GM21526 (cell line): Measurements from ENCODE around the gene YWHAQ.
"Not testable (repeated sequence)": the region's sequence is repeated elsewhere in the genome, so short reads cannot be mapped to it uniquely, and the experiment has no call there.

ENCODE experiments used
- ATAC-seq: cut with Tn5 transposase; IDR thresholded peaks from one replicate; pipeline ENCODE4 v1.9.1; 2021; ENCODE audit warnings: moderate library complexity; ENCODE audit not compliant: unreplicated experiment, low FRiP score

The YWHAQ gene

GRCh38 chr2:9556121-9556743, 74.6 kb downstream of the YWHAQ start:
- peak; percentile 20 for ATAC-seq

DNA sequence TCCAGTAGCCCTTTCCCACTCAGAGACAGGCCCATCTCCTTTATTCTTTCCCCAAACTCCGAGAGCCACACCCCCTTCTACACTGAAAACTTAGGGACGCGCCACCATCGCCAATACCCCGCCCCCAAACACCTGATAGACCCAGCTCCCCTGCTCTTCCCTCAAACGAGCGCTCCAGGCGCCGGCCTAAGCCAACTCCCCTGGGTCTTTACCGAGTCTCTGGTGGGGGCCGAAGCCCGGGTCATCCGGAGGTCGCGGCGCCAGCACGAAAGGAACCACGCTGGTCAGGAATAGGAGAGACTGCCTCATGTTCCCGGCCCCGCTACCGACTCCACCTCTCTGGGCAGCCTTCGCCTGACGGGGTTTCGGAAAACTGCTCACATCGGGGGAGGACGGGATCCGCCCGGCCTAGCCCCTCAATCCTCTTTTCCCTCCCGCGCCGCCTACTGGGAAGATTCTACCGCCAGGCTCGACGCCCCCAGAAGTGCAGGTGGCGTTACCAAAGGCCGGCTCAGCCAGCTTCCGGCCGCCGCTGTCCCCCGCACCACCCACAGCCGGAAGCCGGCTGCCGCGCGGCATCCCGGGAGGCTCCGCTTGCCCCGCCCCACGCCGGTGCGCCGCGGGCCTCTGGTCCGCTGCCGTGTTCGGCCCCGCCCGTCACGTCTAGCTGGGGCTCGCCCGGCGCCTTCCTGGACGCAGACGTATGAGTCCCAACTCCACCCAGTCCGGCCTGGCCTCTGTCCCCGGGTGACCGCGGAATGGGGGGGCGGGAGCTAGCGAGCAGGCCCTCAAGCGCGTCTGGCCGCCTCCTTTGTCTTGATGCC, 75.3 kb downstream of the YWHAQ start, which contains the start of gene ADAM17:
Gene ADAM17, minus strand, starts transcription at position 534 of the 824 bp plus-strand sequence. Its CDS starts 225 bp downstream, at position 309.
- peak; percentile 87 for ATAC-seq

DNA sequence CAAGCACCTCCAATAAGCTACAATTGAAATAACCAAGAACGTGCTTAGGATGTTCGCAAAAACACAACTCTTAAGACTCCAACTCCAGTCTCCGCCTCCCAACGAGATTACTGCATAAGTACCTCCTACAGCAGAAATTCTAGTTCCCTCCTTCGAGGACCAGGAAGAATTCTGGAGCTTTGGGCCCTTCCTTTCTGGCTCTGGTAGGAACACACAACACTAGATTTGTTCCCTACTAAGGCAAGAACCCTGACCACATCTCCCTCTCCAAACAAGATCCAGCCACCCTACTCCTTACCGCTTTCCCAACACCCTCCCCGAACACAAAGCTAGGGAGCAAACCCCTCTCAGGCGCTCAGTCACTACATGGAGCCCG, 75.9 kb downstream of the YWHAQ start:
- ATAC-seq = no peak

DNA sequence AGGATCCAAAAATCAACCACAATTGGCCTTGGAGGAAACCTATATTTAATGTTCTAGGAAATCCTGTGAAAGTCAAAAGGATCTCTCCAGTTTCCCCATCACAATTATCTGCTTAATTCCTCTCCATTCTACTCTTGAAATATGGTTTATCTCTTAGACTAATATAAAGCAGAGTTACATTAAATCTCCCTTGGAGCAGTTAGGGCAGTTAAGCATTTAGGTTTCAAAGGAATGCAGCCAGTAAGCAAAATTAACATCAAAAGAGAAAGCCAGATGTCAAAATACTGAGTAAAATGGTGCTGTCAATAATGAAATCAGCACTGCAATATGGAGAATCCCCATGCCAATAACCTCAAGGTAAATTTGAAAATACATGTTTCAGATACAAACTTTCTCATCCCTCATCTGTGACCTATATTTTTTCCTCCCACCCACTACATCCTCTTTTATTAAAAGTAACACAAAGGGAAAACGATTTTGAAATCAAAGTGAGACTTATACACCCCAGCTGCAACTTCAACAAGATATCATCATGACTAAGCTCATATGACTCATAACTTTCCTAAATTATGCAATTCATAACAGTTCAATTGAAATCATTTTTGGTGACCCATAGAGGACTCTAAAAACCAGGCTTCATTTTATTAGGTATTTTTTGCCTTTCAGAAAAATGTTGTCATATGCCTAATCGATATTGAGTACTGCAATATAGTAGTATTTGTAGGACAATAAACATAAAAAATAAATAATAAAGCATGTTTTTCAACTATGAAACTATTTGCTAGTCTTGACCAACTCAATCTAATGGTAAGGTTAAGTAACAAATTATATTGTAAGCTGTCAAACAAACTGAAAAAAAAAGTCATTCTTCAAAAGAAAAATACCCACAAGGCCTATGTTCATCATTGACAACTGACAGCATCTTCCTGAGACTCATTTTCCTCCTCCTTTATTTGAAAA, 78.3 kb downstream of the YWHAQ start:
- ATAC-seq = no peak

DNA sequence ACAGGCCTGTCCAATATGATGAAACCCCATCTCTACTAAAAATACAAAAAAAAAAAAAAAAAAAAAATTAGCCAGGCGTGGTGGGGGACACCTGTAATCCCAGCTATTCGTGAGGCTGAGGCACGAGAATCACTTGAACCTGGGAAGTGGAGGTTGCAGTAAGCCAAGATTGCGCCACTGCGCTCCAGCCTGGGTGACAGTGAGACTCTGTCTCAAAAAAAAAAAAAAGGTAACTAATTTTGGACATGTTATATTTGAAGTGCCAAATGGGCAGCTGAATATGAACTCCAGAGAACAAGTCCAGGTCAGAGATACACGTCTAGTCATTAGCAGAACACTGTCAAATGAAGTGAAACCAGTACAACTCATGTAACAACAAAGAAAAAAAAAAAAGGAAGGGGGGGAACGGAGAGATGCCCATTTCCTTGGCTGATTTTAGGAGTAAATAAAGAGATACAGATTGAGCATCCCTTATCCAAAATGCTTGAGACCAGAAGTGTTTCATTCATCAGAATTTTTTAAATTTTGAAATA, 79.9 kb downstream of the YWHAQ start:
- not testable (repeated sequence) for ATAC-seq

DNA sequence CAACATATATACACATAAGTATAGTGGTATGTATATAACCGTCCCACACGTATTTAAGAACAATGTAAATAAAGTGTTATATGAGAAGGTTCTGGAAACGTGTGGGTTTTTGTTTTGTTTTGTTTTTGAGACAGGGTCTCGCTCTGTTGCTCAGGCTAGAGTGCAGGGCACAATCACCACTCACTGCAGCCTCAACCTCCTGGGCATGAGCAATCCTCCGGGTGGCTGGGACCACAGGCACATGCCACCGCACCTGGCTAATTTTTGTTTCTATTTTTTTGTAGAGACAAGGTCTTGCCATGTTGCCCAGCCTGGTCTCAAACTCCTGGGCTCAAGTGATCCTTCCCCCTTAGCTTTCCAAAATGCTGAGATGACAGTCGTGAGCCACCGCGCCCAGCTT, 81.4 kb downstream of the YWHAQ start:
- ATAC-seq = no peak

DNA sequence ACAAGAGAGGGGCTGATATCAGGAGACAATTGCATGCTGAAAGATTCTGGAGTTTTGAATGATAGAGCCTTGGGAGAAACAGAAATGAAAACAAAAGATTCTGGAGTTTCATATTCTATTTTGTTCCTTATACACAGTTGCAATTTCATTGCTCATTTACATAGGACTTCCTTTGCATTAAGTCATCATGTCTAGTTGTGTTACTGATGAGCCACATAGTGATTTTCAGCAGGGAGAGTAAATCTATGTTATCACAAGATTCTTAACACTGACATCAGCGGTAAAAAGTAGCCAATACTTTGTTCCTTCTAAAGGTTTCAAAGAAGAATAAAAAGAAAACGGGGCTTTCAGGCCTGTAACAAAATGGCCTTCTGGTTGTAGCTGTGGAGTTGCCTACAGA, 82.3 kb downstream of the YWHAQ start:
- ATAC-seq = peak; percentile 47

DNA sequence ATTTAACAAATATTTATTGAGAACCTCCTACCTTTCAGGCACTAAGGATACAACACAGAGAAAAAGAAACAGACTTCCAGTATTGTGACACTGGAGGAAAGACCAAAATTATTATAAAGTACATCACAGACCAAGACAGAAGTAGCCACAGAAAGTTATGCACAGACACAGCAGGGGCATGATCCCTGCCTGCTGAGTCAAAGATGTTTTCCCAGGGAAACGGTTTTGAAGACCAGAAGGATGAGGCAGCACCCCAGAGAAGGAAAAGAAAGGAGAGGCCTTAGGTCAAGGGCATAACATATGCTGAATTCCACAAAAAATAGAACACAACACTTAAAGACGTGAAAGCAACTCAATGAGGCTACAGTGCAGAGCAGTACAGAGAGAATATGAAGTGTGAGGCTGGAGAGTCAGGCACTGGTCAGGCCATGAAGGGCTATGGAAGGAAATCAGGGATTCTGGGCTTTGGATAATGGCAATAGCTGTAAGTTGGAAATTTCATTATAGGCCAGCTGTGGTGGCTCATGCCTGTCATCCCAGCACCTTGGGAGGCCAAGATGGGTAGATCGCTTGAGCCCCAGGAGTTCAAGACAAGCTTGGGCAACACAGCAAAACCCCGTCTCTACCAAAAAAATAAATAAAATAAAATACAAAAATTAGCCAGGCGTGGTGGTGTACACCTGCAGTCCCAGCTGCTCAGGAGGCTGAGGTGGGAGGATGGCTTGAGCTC, 83.4 kb downstream of the YWHAQ start:
- no peak for ATAC-seq

DNA sequence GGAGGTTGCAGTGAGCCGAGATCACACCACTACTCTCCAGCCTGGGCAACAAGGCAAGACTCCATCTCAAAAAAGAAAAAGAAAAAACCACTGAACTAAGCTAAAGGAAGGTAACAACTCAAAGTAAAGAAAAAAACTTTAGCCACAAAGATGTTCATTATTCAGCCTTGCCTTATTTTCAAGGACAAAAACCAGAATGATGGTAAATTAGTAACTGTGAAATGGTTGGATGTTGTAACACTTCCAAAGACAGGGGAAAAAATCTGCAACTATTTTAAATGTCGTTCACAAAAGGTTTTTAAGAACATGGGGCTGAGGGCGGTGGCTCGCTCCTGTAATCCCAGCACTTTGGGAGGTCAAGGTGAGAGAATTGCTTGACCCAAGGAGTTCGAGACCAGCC, 85.3 kb downstream of the YWHAQ start:
- ATAC-seq = no peak

GRCh38 chr2:9543557-9543956, 87.2 kb downstream of the YWHAQ start:
- ATAC-seq = no peak

- ATAC-seq = no peak
Measured at GRCh38 chr2:9539531-9539930, 91.3 kb downstream of the YWHAQ start.

- ATAC-seq = no peak
Measured at GRCh38 chr2:9538000-9538507, 92.7 kb downstream of the YWHAQ start.

GRCh38 chr2:9536504-9536903, 94.3 kb downstream of the YWHAQ start:
- no peak for ATAC-seq

DNA sequence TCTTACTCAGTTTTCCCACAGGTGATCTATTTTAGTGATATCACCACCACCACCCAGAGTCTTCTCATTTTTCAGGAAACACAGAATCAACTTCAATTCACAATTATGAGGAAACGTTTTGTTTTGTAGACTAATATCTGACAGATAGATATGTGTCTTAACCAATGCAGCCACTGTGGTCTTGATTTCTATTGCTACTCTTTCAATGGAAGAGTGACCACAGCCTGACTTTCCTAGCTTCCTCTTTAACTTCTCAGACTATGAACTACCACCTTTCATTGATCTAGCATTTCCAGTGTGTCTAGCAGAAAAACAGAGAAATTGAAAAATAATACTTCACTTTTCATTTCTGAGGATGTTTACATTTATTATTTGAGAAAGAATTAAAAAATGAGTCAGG, 95.6 kb downstream of the YWHAQ start:
- ATAC-seq = no peak
